HEK293 (cell line): ENCODE measurements around the gene UQCC3.
"Not testable (repeated sequence)": the region's sequence is repeated elsewhere in the genome, so short reads cannot be mapped to it uniquely, and the experiment has no call there.

Source experiments
- CTCF ChIA-PET: fragments of 350-600 bp; formaldehyde crosslinking; extraction: SDS; loops from one replicate; lab custom pipeline; 2021; ENCODE audit warnings: antibody characterized with exemption; lab: Yijun Ruan, JAX
- POLR2A ChIA-PET: fragments of 300-600 bp; formaldehyde crosslinking; extraction: SDS; loops from one replicate; lab custom pipeline; 2020; ENCODE audit warnings: antibody characterized with exemption, inconsistent platforms; lab: Yijun Ruan, JAX
- H3K27ac ChIP-seq: fragments of 200-500 bp; sonication (Bioruptor generic); 2 replicates; pipeline ENCODE4 v1.5.1; 2014; ENCODE audit warnings: low read depth, low read length, control low read depth, inconsistent platforms; ENCODE audit errors: extremely low read depth
- H3K36me3 ChIP-seq, 2 experiments: fragments of 200-500 bp in 1 of 2; sonication (Bioruptor generic) in 1 of 2; 1 replicate in 1 of 2; 2 replicates in 1 of 2; pipeline ENCODE4 v1.5.1; 2014 to 2017; ENCODE audit warnings: inconsistent platforms in 2 of 2, low read length in 2 of 2; ENCODE audit not compliant: control insufficient read depth in 2 of 2, insufficient read depth in 1 of 2
- H3K4me1 ChIP-seq: fragments of 200-500 bp; sonication (Bioruptor generic); 2 replicates; pipeline ENCODE4 v1.5.1; 2014; ENCODE audit warnings: mild to moderate bottlenecking, low read length, inconsistent platforms; ENCODE audit not compliant: control insufficient read depth, insufficient read depth
- H3K4me3 ChIP-seq: 2 replicates; pipeline ENCODE4 v1.5.1; 2011; ENCODE audit warnings: low read depth, mild to moderate bottlenecking, control low read depth, low read length, moderate library complexity
- H3K9me3 ChIP-seq: fragments of 200-500 bp; sonication (Bioruptor generic); 2 replicates; pipeline ENCODE4 v1.5.1; 2014; ENCODE audit warnings: low read depth, low read length, inconsistent platforms; ENCODE audit not compliant: control insufficient read depth, insufficient read depth
- BCL11B ChIP-seq: fragments of 450-650 bp; formaldehyde crosslinking; IDR thresholded peaks from 2 replicates; pipeline ENCODE4 v1.5.1; 2016; ENCODE audit warnings: low read depth, missing biosample characterization, missing genetic modification characterization
- HOXD13 ChIP-seq: sonication (generic); formaldehyde crosslinking; IDR thresholded peaks from 2 replicates; pipeline ENCODE4 v1.8.0; 2022; ENCODE audit warnings: missing genetic modification reagents, borderline replicate concordance
- ZBTB20 ChIP-seq: fragments of 450-650 bp; formaldehyde crosslinking; IDR thresholded peaks from 2 replicates; pipeline ENCODE4 v1.5.1; 2016; ENCODE audit warnings: missing biosample characterization, missing genetic modification characterization
- ZNF488 ChIP-seq: fragments of 450-650 bp; formaldehyde crosslinking; IDR thresholded peaks from 2 replicates; pipeline ENCODE4 v1.5.1; 2016; ENCODE audit warnings: missing biosample characterization, missing genetic modification characterization
- ZNF530 ChIP-seq: fragments of 450-650 bp; formaldehyde crosslinking; IDR thresholded peaks from 2 replicates; pipeline ENCODE4 v1.5.1; 2016; ENCODE audit warnings: low read depth, missing biosample characterization, missing genetic modification characterization
- ZNF558 ChIP-seq: fragments of 450-650 bp; formaldehyde crosslinking; IDR thresholded peaks from 2 replicates; pipeline ENCODE4 v1.5.1; 2016; ENCODE audit warnings: missing biosample characterization, missing genetic modification characterization
- ZNF76 ChIP-seq: fragments of 450-650 bp; formaldehyde crosslinking; IDR thresholded peaks from 2 replicates; pipeline ENCODE4; 2016; ENCODE audit warnings: low read depth, missing biosample characterization, missing genetic modification characterization, borderline replicate concordance
- TF ChIP-seq, protein P1 (sequence below): fragments of 450-650 bp; formaldehyde crosslinking; IDR thresholded peaks from 2 replicates; pipeline ENCODE4 v1.5.1; 2016; ENCODE audit warnings: missing biosample characterization, missing genetic modification characterization
- TF ChIP-seq, protein P2 (sequence below): fragments of 450-650 bp; formaldehyde crosslinking; IDR thresholded peaks from 2 replicates; pipeline ENCODE4 v1.5.1; 2016; ENCODE audit warnings: missing biosample characterization, missing genetic modification characterization

UQCC3 gene

GRCh38 chr11:62673196-62673525 lies 1.7 kb downstream of the UQCC3 start (continued):
- TF ChIP-seq BCL11B, result no peak
- no peak for TF ChIP-seq ZNF530

DNA sequence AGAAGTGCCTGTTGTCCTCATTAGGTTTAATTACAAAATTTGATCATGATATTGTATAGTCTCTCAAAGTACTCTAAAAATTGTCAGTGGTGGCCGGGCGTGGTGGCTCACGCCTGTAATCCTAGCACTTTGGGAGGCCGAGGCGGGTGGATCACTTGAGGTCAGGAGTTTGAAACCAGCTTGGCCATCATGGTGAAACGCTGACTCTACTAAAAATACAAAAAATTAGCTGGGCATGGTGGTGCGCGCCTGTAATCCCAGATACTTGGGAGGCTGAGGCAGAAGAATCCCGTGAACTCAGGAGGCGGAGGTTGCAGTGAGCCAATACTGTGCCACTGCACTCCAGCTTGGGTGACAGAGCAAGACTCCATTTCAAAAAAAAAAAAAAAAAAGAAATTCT lies 3.9 kb downstream of the UQCC3 start:
- not testable (repeated sequence) for H3K4me3 ChIP-seq, H3K27ac ChIP-seq, H3K4me1 ChIP-seq, H3K9me3 ChIP-seq
- POLR2A ChIA-PET, result interaction anchor here (0.6 to 7.2 kb wide), 7 partner anchors 8 to 706 kb away, joined by 3 to 67 read pairs (median 3); partner anchors contain the start of genes C11orf98, CSKMT and INTS5
- peaks cover 3 to 44% of the 10 kb centered on the region in 2 experiments; a peak in 2 of 3 replicates for H3K36me3 ChIP-seq
- CTCF ChIA-PET, result interaction anchor here (0.6 to 3.0 kb wide), 3 partner anchors 10 to 1063 kb away, joined by 3 to 10 read pairs (median 3); partner anchors contain the start of genes C11orf98 and CSKMT

DNA sequence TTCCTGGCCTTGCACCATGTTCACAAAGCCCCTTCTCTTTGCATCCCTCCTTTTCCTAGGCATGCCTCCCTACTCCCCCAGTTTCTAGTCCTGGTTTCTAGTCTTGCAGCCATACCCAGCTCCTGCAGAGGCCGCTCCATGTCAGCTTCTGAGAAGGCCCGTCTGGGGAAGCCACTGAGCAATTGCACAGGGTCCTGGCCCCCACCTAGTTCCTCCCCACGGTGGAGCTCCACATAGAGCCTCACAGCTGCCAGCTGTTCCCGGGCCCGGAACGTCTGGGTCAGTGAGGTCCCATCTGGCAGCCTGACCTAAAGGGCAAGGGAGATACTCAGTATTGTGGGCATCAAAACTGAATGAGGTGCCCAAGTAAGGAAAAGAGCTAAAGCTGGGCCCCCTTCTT lies 5.2 kb downstream of the UQCC3 start:
- ChIA-PET POLR2A (interaction anchor here (0.8 to 7.2 kb wide), 9 partner anchors 10 to 111 kb away, joined by 3 to 67 read pairs (median 5); partner anchors contain the start of genes B3GAT3, C11orf98, CSKMT and EEF1G), CTCF (interaction anchor here (0.5 to 3.0 kb wide), 7 partner anchors 11 to 214 kb away, joined by 3 to 10 read pairs (median 4); partner anchors contain the start of genes C11orf98 and CSKMT)
- H3K4me1 ChIP-seq, result peaks cover 8% of the 10 kb centered on the region
- H3K36me3 ChIP-seq, result peaks cover 3 to 44% of the 10 kb centered on the region in 2 experiments; a peak in 2 of 3 replicates
- H3K27ac ChIP-seq, result 0 out of 2 replicates have a peak overlapping the region, but pooled peaks have one; percentile 2
- H3K4me3 ChIP-seq, result no peak overlapping the region
- TF ChIP-seq, protein P1, sequence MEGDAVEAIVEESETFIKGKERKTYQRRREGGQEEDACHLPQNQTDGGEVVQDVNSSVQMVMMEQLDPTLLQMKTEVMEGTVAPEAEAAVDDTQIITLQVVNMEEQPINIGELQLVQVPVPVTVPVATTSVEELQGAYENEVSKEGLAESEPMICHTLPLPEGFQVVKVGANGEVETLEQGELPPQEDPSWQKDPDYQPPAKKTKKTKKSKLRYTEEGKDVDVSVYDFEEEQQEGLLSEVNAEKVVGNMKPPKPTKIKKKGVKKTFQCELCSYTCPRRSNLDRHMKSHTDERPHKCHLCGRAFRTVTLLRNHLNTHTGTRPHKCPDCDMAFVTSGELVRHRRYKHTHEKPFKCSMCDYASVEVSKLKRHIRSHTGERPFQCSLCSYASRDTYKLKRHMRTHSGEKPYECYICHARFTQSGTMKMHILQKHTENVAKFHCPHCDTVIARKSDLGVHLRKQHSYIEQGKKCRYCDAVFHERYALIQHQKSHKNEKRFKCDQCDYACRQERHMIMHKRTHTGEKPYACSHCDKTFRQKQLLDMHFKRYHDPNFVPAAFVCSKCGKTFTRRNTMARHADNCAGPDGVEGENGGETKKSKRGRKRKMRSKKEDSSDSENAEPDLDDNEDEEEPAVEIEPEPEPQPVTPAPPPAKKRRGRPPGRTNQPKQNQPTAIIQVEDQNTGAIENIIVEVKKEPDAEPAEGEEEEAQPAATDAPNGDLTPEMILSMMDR (tag by site-specific recombination), result 0 out of 2 replicates have a peak, but pooled peaks have one; percentile 21
- TF ChIP-seq ZNF488, result no peak
- TF ChIP-seq, all 188 proteins: peak for 1
- H3K9me3 ChIP-seq, result no peaks in the 10 kb centered on the region

DNA sequence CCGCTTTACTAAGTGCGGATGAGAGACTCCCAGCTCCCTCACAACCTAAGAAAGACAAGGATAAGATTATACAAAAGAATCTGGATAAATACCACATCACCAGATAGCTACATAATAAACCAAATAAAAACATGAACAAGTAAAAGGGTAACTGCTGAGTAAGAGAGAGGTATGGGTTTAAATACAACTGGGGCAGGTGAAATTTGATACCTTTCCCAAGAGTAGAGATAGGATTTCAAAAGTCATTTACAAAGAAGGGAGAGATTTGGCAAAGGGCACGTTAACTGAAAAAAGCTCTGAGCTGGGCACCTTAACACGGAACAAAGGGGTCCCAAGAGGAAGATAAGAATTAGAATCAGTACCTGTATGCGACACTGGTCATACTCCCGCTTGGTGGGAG lies 5.7 kb downstream of the UQCC3 start:
- TF ChIP-seq HOXD13, result no peak
- TF ChIP-seq ZNF558 (tag by site-specific recombination), result no peak
- TF ChIP-seq ZBTB20, result 0 out of 2 replicates have a peak, but pooled peaks have one; percentile 34
- no peak for TF ChIP-seq ZNF76
- TF ChIP-seq, protein P2, sequence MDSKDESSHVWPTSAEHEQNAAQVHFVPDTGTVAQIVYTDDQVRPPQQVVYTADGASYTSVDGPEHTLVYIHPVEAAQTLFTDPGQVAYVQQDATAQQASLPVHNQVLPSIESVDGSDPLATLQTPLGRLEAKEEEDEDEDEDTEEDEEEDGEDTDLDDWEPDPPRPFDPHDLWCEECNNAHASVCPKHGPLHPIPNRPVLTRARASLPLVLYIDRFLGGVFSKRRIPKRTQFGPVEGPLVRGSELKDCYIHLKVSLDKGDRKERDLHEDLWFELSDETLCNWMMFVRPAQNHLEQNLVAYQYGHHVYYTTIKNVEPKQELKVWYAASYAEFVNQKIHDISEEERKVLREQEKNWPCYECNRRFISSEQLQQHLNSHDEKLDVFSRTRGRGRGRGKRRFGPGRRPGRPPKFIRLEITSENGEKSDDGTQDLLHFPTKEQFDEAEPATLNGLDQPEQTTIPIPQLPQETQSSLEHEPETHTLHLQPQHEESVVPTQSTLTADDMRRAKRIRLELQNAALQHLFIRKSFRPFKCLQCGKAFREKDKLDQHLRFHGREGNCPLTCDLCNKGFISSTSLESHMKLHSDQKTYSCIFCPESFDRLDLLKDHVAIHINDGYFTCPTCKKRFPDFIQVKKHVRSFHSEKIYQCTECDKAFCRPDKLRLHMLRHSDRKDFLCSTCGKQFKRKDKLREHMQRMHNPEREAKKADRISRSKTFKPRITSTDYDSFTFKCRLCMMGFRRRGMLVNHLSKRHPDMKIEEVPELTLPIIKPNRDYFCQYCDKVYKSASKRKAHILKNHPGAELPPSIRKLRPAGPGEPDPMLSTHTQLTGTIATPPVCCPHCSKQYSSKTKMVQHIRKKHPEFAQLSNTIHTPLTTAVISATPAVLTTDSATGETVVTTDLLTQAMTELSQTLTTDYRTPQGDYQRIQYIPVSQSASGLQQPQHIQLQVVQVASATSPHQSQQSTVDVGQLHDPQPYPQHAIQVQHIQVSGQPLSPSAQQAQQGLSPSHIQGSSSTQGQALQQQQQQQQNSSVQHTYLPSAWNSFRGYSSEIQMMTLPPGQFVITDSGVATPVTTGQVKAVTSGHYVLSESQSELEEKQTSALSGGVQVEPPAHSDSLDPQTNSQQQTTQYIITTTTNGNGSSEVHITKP, result 0 out of 2 replicates have a peak, but pooled peaks have one; percentile 14
- CTCF ChIA-PET, result interaction anchor here (0.5 to 3.0 kb wide), 7 partner anchors 12 to 215 kb away, joined by 3 to 10 read pairs (median 4); partner anchors contain the start of genes C11orf98 and CSKMT
- H3K4me3 ChIP-seq, result no peak overlapping the region
- peaks cover 8% of the 10 kb centered on the region for H3K4me1 ChIP-seq
- no peaks in the 10 kb centered on the region for H3K9me3 ChIP-seq
- peaks cover 3 to 44% of the 10 kb centered on the region in 2 experiments; a peak in 2 of 3 replicates for H3K36me3 ChIP-seq
- no peak overlapping the region for H3K27ac ChIP-seq
- POLR2A ChIA-PET, result interaction anchor here (0.8 to 7.2 kb wide), 8 partner anchors 10 to 110 kb away, joined by 3 to 67 read pairs (median 6); partner anchors contain the start of genes B3GAT3, C11orf98, CSKMT and GANAB
